C4-2B (cell line): ENCODE results near the gene LEFTY1.

Experiments used
- ZFX ChIP-seq: fragments of 450-650 bp; IDR thresholded peaks from 2 replicates; pipeline ENCODE4 v1.6.1; 2017
- TF ChIP-seq, protein P1 (sequence below): fragments of 450-650 bp; conservative IDR thresholded peaks from 2 replicates; pipeline ENCODE4 v1.5.1; 2017; ENCODE audit warnings: mild to moderate bottlenecking

GRCh38 chr1:225844236-225845061 is 44.5 kb downstream of the LEFTY1 start:
- TF ChIP-seq, protein P1, sequence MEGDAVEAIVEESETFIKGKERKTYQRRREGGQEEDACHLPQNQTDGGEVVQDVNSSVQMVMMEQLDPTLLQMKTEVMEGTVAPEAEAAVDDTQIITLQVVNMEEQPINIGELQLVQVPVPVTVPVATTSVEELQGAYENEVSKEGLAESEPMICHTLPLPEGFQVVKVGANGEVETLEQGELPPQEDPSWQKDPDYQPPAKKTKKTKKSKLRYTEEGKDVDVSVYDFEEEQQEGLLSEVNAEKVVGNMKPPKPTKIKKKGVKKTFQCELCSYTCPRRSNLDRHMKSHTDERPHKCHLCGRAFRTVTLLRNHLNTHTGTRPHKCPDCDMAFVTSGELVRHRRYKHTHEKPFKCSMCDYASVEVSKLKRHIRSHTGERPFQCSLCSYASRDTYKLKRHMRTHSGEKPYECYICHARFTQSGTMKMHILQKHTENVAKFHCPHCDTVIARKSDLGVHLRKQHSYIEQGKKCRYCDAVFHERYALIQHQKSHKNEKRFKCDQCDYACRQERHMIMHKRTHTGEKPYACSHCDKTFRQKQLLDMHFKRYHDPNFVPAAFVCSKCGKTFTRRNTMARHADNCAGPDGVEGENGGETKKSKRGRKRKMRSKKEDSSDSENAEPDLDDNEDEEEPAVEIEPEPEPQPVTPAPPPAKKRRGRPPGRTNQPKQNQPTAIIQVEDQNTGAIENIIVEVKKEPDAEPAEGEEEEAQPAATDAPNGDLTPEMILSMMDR = no peak
- TF ChIP-seq ZFX = no peak
